PC-9 (cell line): ENCODE results near the gene CHTF18. TPM values are rescaled to one million over a fixed set of nuclear protein-coding genes. Genes with fewer than 3 reads are reported as not detected.

ENCODE experiments used
- BruUV-seq: library from RNA; stranded (reverse); fragments of 400-500 nt; replicated peaks from 2 replicates; lab custom pipeline; 2021; lab: Mats Ljungman, UMichigan
- CTCF ChIA-PET: fragments of 300-600 bp; sonication (Branson Sonifier 250); formaldehyde crosslinking; loops from one replicate; lab custom pipeline; 2022; ENCODE audit warnings: antibody characterized with exemption; lab: Charles Lee
- POLR2A ChIA-PET: fragments of 300-600 bp; sonication (Branson Sonifier 250); formaldehyde crosslinking; loops from one replicate; lab custom pipeline; 2022; ENCODE audit warnings: antibody characterized with exemption; ENCODE audit not compliant: unreplicated experiment; lab: Charles Lee
- DNase-seq, 2 experiments: peaks; one replicate each; pipeline versions ENCODE4 v3.0.0 to v3.0.0-alpha.2; 2015 to 2022; ENCODE audit warnings: mixed read lengths in 1 of 2
- H2AFZ ChIP-seq: fragments of 200-600 bp; sonication (generic); 2 replicates; pipeline ENCODE4 v1.8.1; 2017; ENCODE audit warnings: antibody characterized with exemption
- H3F3A ChIP-seq: fragments of 200-600 bp; sonication (generic); 2 replicates; pipeline ENCODE4 v1.8.1; 2017; ENCODE audit warnings: antibody characterized with exemption, mild to moderate bottlenecking, low read depth; ENCODE audit not compliant: insufficient read depth
- H3K27ac ChIP-seq: fragments of 200-600 bp; sonication (generic); 2 replicates; pipeline ENCODE4 v1.6.1; 2016; ENCODE audit warnings: mixed run types
- H3K27me3 ChIP-seq: fragments of 200-600 bp; sonication (generic); 2 replicates; pipeline ENCODE4 v1.6.1; 2016; ENCODE audit warnings: low read depth, mixed run types; ENCODE audit not compliant: insufficient read depth
- H3K36me3 ChIP-seq: fragments of 200-600 bp; sonication (generic); 2 replicates; pipeline ENCODE4 v1.6.1; 2016; ENCODE audit warnings: low read depth, mixed run types
- H3K4me1 ChIP-seq: fragments of 200-600 bp; sonication (generic); replicated peaks from 2 replicates; pipeline ENCODE4 v1.6.1; 2016; ENCODE audit warnings: mixed run types; ENCODE audit not compliant: insufficient read depth
- H3K4me2 ChIP-seq: fragments of 200-600 bp; sonication (generic); 2 replicates; pipeline ENCODE4 v1.6.1; 2017; ENCODE audit warnings: mixed run types
- H3K4me3 ChIP-seq: fragments of 200-600 bp; sonication (generic); 2 replicates; pipeline ENCODE4 v1.6.1; 2016; ENCODE audit warnings: mixed run types
- H3K79me2 ChIP-seq: fragments of 200-600 bp; sonication (generic); 2 replicates; pipeline ENCODE4 v1.6.1; 2017; ENCODE audit warnings: low read depth, mixed run types
- H3K9me2 ChIP-seq: fragments of 200-600 bp; sonication (generic); 2 replicates; pipeline ENCODE4 v1.8.1; 2017; ENCODE audit warnings: mild to moderate bottlenecking; ENCODE audit not compliant: insufficient read depth
- H3K9me3 ChIP-seq: fragments of 200-600 bp; sonication (generic); 2 replicates; pipeline ENCODE4 v1.8.1; 2016; ENCODE audit warnings: low read depth; ENCODE audit not compliant: insufficient read depth
- H4K20me1 ChIP-seq: fragments of 200-600 bp; sonication (generic); 2 replicates; pipeline ENCODE4 v1.8.1; 2017; ENCODE audit not compliant: insufficient read depth
- CTCF ChIP-seq: fragments of 200-600 bp; sonication (generic); conservative IDR thresholded peaks from 2 replicates; pipeline ENCODE4 v1.6.1; 2017; ENCODE audit warnings: mixed run types, antibody characterized with exemption, mild to moderate bottlenecking, moderate library complexity
- EZH2 ChIP-seq: fragments of 200-600 bp; sonication (generic); IDR thresholded peaks from 2 replicates; pipeline ENCODE4 v1.8.0; 2017; ENCODE audit warnings: antibody characterized with exemption, low read depth
- intact Hi-C: fragments of 100-400 bp; cut with micrococcal nuclease; formaldehyde crosslinking; loops from one replicate; pipeline ENCODE4 v1.10.0; 2022; ENCODE audit not compliant: unreplicated experiment
- total RNA-seq: library from RNA; stranded (reverse); gene quantifications from 2 replicates; pipeline ENCODE4 v1.2.3, GENCODE V29; 2021

CHTF18 gene
- total RNA-seq, 1 experiment from 2014 or later = 67.7 TPM

- POLR2A ChIA-PET = no interaction called here
- CTCF ChIA-PET = no interaction called here
- Histone ChIP-seq H3K9me3 (no peaks in the 10 kb centered on the region), H3K27me3 (peaks cover 27% of the 10 kb centered on the region), H3K79me2 (peaks cover 9% of the 10 kb centered on the region; the same call in 1 of the 2 replicates), H3K4me3 (no peak overlapping the region), H3K9me2 (no peaks in the 10 kb centered on the region), H4K20me1 (no peaks in the 10 kb centered on the region; the same call in none of the 2 replicates), H3K36me3 (no peaks in the 10 kb centered on the region), H3F3A (peaks cover 15% of the 10 kb centered on the region; the same call in 1 of the 2 replicates), H3K4me1 (no peaks in the 10 kb centered on the region), H2AFZ (no peak overlapping the region), H3K27ac (no peak overlapping the region), H3K4me2 (no peak overlapping the region)
- TF ChIP-seq EZH2 = no peak
- TF ChIP-seq CTCF = no peak
- no TSS peak for BruUV-seq
- DNase-seq = no peak
- intact Hi-C loops = no loop called here
Measured at GRCh38 chr16:802461-802860, 14.0 kb downstream of the CHTF18 start.

- Histone ChIP-seq H2AFZ (no peak overlapping the region), H3K27ac (no peak overlapping the region), H3K4me1 (no peaks in the 10 kb centered on the region), H3K27me3 (peaks cover 27% of the 10 kb centered on the region), H4K20me1 (no peaks in the 10 kb centered on the region; the same call in none of the 2 replicates), H3K9me2 (no peaks in the 10 kb centered on the region), H3K4me2 (no peak overlapping the region), H3K79me2 (peaks cover 9% of the 10 kb centered on the region), H3K4me3 (no peak overlapping the region), H3F3A (peaks cover 15% of the 10 kb centered on the region; the same call in 1 of the 2 replicates), H3K36me3 (no peaks in the 10 kb centered on the region), H3K9me3 (no peaks in the 10 kb centered on the region)
- BruUV-seq = no TSS peak
- POLR2A ChIA-PET = interaction anchor here (0.6 kb wide), 2 partner anchors 15 to 194 kb away, joined by 3 to 20 read pairs; partner anchors contain the start of gene CHTF18
- intact Hi-C loops = no loop called here
- TF ChIP-seq EZH2 (no peak), CTCF (no peak)
- CTCF ChIA-PET = no interaction called here
- no peak for DNase-seq
Measured at GRCh38 chr16:802914-803753, 14.7 kb downstream of the CHTF18 start.

- no peak overlapping the region for H3K4me2 ChIP-seq
- no peak overlapping the region for H2AFZ ChIP-seq
- no peak for DNase-seq
- H3K36me3 ChIP-seq = no peaks in the 10 kb centered on the region
- ChIA-PET CTCF (no interaction called here), POLR2A (interaction anchor here (0.6 kb wide), 1 partner anchor 194 kb away, joined by 20 read pairs; no protein-coding TSS in a partner anchor)
- no TSS peak for BruUV-seq
- intact Hi-C loops = no loop called here
- no peaks in the 10 kb centered on the region for H3K9me3 ChIP-seq
- peaks cover 27% of the 10 kb centered on the region for H3K27me3 ChIP-seq
- no peaks in the 10 kb centered on the region for H3K9me2 ChIP-seq
- no peak overlapping the region for H3K27ac ChIP-seq
- H3K79me2 ChIP-seq = peaks cover 14% of the 10 kb centered on the region
- H3F3A ChIP-seq = peaks cover 19% of the 10 kb centered on the region; the same call in 1 of the 2 replicates
- no peak for TF ChIP-seq CTCF
- TF ChIP-seq EZH2 = no peak
- H4K20me1 ChIP-seq = no peaks in the 10 kb centered on the region; the same call in none of the 2 replicates
- H3K4me1 ChIP-seq = 0 out of 2 replicates have a peak, but pooled peaks cover 4% of the 10 kb centered on the region
- no peak overlapping the region for H3K4me3 ChIP-seq
Measured at GRCh38 chr16:803754-804080, 15.3 kb downstream of the CHTF18 start.
